Activated T-cell treated with anti-CD3 and anti-CD28 coated beads for 48 hours (primary cell): Measurements from ENCODE around the gene COL9A1.

Experiments used
- DNase-seq: peaks from one replicate; pipeline ENCODE4 v3.0.0-alpha.2; 2020; ENCODE audit warnings: low read depth

The COL9A1 gene

DNA sequence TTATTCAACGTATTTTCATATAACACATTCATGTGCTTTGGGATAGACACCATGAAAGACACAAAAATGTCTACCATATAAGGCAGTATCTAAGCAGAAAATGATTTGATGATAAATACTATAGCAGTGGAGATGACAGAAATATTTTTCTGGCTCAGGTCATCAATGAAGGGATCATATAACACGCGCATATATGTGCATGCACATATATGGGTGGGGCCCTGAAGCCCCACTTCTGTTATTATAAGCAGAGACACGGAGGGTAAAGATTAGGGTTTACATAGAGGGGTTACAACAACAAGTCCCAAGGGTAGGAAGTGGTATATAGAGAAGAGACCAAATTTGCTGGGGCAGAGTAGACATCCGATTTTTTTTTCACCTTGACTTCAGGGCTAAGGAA lies 16.0 kb downstream of the COL9A1 start:
- DNase-seq, result no peak

DNA sequence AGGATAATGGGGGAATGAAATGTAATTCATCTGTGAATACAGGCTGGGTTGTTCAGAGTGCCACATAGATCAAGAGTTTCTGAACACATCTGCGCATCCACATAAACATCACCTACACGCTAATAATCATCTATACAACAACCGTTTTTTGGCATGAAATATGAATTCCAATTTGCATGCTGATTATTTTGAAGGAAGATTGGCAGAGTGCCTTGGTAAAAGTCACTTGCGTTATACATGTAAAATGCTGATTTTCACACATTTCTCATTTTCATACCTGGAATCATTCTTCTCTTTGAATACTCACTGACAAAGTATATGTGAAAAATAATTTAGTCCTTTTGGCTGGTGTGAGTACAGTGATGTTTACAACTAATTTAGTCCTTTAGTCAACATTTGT lies 17.7 kb downstream of the COL9A1 start:
- DNase-seq, result no peak

DNA sequence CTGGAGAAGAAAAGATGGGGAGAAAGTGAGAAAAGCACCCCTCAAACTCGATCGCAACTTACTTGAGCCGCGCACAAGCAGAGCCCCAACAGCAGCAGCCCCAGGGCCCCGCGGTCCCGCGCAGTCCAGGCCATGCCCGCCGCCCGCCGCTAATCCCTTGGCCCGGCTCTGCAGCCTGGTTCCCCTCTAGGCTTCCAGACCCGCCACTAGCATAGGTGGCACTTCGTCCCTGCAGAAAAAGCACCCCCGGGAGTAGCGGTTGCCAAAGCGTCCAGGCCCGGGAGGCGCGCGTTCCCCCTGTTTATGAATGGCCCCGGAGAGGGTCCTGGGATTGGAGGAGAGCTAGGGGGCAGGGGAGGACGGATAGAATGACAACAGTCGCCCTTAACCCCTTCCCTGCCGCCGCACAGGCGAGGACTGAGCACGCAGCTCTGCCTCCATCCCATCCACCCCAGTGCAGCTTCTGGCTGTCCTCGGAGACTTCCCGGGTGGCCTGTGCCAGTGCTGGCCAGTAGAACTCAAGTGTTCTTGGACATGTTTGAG lies 19.9 kb downstream of the COL9A1 start:
- DNase-seq, result no peak

DNA sequence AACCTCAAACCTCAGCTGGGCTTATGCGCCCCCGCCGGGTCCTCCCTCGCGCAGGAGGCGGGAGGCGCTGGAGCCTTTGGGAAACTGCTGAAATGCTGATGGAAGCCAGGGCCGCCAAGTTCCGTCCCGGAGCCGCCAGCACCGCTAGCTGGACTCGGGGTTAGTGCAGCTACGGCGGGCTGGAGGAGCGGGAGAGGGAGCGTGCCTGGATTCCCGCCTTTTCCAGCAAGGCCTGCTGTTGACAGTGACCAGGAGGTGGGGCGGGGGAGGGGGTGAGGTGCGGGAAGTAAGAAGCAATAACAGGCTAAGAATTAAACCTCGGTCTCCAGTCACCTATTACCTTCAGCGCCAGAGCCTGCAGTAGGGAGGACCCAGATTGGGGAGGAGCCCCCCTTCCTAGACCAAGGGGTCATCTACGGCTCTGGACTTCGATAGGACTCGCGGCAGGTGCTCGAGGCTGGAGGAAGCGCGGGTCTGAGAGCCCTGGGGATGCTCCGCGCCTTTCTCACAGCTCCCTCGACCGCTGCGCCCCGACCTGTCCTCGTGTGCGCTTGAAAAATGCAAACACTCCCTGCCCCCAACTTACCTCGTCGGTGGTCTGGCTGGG lies 20.5 kb downstream of the COL9A1 start:
- no peak for DNase-seq

DNA sequence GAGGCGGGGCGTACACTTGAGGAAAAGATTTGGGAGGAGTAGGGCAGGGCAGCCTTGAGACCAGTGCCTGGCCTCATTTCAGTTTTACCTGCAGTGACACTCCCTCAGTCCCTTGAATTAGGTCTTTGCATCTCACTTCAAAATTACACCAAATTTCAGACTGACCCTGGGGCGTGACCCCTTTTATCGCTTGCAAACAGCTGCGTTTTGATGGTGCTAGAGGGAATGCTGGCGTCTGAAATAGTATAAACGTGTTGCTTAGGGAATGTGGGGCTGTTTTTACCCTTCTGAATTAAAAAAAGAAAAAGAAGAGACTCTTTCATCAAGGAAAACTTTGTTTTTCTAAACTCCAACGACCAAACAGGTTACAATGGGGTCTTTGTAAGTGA lies 21.0 kb downstream of the COL9A1 start:
- DNase-seq, result no peak

DNA sequence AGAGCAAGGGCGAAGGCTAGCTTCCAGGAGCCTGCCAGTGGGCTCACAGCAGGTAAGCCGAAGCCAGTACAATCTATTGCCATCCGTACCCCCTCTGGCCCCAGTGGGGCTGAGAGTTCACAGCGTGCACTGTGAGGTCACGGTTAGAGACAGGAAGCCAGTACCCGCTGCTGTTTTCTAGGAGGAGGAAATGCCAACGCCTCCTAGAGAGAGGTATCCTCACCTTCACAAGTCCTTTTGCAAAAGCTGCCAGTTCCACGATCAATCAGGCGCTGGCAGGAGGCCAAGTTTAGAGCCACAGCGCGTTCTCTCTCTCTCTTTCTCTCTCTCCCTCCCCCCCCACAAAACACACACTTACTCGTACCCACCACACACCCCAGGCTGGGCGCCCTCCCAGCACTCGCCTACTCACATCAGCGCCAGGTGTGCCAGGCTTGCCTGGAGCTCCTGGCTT lies 22.5 kb downstream of the COL9A1 start:
- no peak for DNase-seq

DNA sequence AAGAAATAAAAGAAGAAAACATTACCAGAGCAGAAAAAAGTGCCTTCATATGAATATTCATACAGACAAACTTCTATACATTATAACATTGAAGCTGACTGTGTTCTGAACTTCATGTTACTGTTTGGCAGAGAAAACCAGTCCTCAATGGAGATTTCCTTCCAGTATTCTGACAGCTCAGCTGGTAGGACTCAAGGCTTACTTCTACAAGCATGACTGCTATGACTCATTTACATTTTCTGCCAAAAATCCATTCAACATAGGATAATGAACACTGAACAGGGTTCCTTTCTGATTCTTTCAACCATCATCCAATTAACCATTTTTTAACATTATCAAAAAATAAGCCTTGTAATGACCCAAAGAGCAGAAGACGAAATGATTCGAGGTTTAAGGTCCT lies 25.4 kb downstream of the COL9A1 start:
- no peak for DNase-seq

DNA sequence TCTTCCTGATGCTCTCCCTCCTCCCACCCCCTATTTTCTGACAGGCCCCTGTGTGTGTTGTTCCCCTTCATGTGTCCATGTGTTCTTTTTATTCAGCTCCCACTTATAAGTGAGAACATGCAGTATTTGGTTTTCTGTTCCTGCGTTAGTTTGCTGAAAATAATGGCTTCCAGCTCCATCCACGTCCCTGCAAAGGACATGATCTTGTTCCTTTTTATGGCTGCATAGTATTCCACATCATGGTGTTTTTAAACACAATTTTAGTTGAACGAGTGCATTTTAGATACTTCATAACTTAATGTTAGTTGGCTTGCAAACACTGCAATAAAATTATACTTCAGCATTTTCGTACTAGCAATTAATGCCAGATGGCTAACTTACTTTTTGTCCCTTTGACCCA lies 28.5 kb downstream of the COL9A1 start:
- no peak for DNase-seq

DNA sequence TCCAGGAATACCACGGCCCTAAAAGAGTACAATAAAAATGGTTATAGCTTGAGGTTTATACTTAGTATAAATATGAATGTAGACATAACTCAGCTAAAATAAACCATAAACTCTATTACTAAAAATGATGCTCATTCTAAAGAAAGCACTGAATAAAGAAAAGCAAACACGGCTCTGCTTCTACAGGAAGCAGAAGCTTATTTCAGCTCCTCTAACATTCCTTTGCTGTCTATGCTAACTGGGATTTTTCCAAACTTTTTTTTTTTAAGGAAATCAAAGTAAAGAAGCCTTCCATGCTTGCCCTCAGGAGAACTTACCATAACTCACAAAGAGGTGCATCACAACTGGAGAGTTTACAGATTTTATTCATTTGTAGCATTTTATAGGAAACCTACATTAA lies 30.8 kb downstream of the COL9A1 start:
- no peak for DNase-seq

DNA sequence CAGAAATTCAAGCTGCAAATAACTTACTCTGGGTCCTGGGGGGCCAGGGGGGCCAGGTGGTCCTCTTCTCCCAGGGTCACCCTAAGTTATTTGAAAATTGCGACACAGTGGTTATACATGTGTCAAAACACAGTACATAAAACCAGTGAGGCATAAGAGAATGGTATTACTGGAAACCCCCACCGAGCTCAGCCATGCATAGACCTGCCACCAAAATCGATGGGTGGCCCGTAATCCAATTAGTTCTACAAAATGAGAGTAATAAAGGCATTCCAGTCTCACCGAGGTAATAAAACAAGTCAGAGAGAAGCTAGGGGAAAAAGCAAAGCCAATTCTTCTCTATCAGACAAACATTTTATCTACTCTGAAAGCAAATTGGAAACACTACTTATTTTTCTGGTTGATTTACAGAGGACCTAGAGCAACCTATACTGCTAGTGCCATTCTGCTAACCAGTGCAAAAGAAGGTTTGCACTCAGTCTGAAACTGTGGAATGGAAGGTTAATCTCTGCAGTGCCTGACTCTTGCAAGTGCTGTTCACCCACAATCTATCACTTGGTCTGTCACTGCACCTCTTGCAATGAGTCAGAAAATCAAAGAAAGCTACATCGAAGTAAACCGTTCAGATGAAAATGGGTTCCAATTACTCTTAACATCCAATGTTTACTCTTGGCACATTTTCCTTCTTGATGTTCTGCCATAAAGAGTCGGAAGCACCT lies 32.4 kb downstream of the COL9A1 start:
- no peak for DNase-seq

DNA sequence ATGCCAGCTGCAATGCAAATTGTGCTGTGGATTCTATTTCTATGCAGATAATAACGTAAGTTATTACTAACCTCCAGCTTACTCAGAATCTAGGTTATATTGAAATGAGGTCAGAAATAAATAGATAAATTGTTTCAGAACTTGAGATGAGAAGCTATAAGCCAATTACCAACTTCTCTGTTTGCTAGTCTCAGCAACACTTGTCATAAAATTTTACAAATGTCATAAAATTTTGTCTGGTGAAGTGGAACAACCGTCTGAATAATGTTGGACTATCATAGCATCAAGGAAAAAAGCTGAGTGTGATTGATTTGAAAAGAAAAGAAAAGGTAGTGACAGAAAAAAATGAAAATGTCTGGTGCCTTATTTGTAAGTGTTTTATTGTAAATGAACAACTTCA lies 36.7 kb downstream of the COL9A1 start:
- DNase-seq, result no peak

DNA sequence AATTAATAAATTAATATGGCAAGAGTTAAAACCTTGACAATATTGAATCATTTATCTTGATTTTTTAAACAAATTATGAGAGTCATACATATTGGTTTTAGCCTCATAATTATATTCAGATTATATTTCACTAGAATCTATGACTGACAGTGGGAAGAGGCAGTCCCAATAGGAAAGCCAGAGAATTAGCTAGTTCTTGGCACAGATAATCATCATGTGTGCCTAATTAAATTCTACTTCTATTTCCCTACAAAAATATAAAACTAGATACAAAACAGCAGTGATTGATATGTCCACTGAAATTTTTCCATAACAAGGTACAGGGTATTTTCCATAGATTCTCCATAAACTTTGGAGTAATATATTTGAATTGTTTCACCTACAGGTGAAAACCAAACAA lies 38.6 kb downstream of the COL9A1 start:
- no peak for DNase-seq

DNA sequence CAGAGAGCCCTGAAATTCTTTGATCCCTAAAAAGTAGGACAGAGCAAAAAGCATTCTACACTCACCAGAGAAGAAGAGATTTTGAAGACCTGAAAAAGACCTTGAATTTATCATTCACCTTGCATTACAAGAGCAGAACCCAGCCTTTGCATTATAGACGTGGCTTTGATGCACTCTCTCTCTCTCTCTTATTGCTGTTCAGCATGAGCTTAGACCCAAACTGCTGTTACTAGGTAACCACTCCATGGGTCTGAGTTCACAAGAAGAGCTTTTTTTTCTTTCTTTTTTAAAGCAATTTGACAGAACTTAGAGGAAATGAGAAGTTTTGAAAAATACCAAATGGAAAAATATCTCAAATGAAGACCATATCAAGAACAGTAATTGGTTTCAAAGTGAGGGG lies 44.4 kb downstream of the COL9A1 start:
- DNase-seq, result no peak

DNA sequence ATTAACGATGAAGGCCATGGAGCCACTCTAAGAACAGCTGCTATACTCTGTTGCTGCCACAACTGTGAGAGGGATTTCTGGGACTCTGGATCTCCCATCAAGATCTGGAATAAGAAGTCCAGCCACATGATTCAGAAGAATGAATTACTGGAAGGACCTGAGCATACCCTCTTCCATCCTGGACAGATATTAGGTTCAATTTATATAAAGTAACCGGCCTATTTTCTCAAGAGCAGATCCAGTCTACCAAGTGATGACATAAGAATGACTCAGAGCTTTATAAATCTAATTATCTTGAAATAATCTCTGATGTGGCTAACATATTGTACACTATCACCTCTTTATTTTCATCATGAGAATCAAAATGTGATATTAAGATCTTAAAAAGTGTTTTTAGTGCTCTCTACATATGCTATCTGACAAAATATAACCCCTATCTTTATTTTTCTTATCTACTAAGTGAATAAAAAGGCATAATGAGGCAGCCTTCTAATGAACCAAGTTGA lies 45.1 kb downstream of the COL9A1 start:
- DNase-seq, result no peak

DNA sequence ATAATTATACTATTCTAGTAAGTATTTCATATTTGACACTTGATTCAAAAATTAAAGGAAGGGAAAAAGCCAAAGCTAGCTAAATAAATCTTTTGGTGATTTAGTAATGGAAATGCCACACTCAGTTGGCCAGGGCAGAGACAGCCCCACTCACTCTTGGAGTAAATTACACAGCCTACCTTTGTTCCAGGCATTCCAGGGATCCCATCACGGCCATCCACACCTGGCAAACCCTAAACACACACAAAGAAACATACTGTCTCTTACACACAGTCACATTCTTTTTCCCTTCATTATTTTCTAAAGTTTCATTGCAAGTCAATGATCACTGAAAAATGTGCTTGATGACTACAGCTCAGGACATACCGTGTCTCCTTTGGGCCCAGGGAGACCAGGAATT lies 48.1 kb downstream of the COL9A1 start:
- DNase-seq, result no peak

DNA sequence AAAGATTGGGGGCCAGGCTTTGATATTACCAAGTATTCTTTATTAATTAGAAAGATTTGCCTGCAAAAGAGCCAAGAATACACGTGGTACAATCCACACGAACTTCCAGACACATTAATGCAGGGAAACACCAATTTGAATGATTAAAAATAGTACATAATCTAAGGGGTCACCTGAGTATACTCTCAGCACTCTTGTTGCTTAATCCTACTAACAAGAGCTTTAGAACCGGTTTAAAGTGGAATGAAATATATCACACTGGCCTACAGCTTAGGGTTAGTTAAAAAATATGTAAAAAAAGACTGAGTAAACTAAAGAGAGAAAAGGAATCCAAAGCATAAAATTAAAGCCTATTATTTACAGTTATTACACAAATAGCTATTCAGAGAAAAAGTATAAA lies 49.0 kb downstream of the COL9A1 start:
- DNase-seq, result no peak

DNA sequence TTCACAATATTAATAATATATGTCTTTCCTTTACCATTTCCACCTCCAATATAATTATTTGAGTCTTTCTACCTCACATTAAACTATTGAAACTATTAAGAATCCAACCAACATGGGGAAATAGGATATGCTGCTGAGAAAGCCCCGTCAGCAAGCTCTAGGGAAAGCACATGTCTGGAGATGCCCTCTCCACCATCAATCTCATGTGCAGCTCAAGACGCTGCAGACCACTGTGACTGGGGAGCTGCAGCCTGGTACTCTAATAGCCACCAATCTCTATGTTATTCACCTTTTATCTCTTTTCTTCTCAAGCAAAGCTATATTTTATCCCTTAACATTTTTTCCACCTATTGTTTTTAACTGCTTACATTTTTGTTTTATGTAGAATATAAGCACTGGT lies 50.3 kb downstream of the COL9A1 start:
- no peak for DNase-seq

DNA sequence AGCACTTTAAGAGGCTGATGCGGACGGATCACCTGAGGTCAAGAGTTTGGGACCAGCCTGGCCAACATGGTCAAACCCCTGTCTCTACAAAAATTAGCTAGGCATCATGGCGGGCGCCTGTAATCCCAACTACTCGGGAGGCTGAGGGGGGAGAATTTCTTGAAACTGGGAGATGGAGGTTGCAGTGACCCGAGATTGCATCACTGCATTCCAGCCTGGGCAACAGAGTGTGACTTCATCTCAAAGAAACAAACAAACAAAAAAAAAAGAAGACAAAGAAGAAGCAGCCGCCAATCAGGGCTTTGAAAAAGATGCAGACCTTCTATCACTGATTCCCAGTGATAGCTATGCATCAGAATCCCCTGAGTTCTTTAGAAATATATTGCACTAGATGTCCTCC lies 56.8 kb downstream of the COL9A1 start:
- DNase-seq, result no peak

DNA sequence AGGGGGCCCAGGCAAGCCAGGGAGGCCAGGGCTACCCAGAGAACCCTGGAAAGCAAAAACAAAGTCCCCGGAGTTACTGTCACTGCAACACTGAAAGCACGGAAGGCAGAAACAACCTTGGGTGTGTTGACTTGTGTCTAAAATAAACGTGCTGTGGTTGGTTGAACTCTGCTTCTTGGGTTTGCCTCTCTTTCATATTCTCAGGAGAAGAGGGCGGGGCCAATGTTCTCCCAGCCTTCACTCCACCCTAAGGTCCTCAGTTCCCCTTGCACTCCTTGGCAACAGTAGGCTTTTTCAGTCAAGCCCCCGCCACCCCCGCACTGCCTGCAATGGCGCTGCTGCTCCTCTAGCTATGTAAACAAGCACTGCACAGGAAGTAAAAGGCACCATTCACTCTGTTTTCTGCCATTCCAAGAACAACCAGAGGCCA lies 60.9 kb downstream of the COL9A1 start:
- DNase-seq, result no peak

DNA sequence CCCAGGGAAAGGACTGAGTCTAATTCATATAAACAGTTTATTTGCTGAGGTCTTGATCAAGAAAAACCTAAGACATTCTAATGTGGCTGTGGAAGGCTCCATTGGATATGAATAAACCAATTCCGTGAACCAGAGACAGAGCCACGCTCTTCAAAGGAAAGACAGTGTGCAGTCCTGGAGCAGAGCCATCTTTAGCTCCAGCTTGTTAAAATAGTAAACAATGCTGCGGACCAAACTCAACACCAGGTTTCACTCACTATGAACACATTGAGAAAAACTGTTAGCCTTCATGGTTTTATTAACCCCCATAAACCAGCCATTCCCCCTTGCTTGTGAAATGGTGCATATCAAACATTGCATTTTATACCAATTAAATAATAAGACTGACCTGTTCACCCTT lies 61.9 kb downstream of the COL9A1 start:
- DNase-seq, result no peak

DNA sequence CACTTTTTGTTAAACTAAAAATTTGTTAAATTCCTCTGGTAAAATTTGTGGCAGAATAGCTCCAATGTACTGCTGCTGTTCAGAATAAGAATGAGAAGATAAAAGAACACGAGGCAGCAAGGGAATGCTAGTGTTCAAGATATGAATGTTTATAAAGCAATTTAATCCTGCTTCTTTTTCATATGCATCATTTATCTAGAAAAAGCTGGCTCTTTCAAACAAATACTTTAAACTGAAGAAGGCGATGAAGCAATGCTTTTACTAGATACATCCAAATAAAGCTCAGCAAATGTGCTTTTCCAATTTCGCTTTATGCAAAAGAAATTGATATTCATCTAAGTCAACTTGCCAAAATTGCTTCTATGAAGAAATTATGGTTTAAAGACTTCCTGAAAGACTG lies 66.5 kb downstream of the COL9A1 start:
- no peak for DNase-seq

DNA sequence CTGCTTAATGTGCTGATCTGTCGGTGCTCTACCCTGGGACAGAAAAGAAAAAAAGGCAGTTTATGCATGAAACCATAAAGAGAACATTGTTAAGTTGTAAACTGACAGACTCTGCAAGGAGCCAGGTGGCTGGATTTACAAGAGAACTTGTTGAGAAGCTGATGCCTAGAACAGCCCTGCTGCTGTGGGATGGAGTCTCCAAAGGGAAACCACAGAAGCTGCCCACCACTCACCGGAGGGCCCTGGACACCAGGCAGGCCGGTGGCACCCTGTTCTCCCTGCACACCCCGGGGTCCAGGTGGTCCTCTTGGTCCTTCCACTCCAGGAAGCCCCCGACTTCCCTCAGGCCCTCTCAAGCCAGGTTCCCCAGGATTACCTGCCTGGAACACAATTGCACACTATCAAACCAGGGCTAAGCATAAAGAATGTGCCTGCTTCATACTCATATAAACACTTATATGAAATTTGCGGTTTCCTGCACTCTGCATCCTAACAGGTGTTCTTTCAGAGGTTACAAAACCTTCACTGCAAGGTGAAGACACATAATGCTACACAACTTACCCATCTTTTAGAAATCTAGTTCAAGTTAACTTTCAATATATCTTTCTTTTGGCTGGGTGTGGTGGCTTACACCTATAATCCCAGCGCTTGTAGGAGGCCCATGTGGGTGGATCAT lies 68.2 kb downstream of the COL9A1 start:
- no peak for DNase-seq

DNA sequence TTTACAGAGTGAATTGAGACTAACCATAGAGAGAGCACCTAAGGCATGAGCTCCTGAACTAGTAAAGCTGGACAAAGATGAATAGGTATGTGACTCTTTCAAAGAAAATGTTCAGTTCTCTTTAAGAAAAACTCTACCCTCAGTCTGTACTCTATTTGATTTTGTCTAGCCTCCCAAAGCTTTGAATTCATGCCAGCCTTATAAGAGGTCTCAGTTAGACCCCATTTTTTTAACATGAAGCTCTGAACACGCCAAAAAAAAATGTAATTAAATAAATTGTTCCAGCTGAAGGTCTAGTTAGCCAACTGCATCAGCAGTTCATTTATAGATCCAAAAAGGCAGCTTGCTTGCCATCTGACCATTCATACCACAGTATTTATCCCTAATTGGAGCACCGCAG lies 71.6 kb downstream of the COL9A1 start:
- DNase-seq, result no peak
